ENCODE results near the gene EMILIN3.

Gene EMILIN3

GRCh38 chr20:41390889-41391288, 24.3 kb upstream of the EMILIN3 start:
- H2AFZ ChIP-seq (ENCODE audit: low read length, unreplicated experiment) = no peak overlapping the region
- H3K79me2 ChIP-seq (ENCODE audit: control insufficient read depth, insufficient read depth, low read length, unreplicated experiment) = no peaks in the 10 kb centered on the region
- no peaks in the 10 kb centered on the region for H3K36me3 ChIP-seq (ENCODE audit: insufficient read depth, low read length)
- H3K27ac ChIP-seq (ENCODE audit: low read depth, low read length) = no peak overlapping the region
- H3K27me3 ChIP-seq (ENCODE audit: insufficient read depth, low read length) = no peaks in the 10 kb centered on the region
- H3K4me3 ChIP-seq (ENCODE audit: low read depth, low read length) = no peak overlapping the region
- no peaks in the 10 kb centered on the region for H3K4me1 ChIP-seq (ENCODE audit: control insufficient read depth, insufficient read depth, low read length, unreplicated experiment)

- no peak overlapping the region for H3K4me3 ChIP-seq (ENCODE audit: low read depth, low read length)
- no peaks in the 10 kb centered on the region for H3K4me1 ChIP-seq (ENCODE audit: control insufficient read depth, insufficient read depth, low read length, unreplicated experiment)
- H3K27ac ChIP-seq (ENCODE audit: low read depth, low read length) = no peak overlapping the region
- no peaks in the 10 kb centered on the region for H3K79me2 ChIP-seq (ENCODE audit: control insufficient read depth, insufficient read depth, low read length, unreplicated experiment)
- no peaks in the 10 kb centered on the region for H3K27me3 ChIP-seq (ENCODE audit: insufficient read depth, low read length)
- no peaks in the 10 kb centered on the region for H3K36me3 ChIP-seq (ENCODE audit: insufficient read depth, low read length)
- H2AFZ ChIP-seq (ENCODE audit: low read length, unreplicated experiment) = no peak overlapping the region
Observed at GRCh38 chr20:41387444-41387851, 20.8 kb upstream of the EMILIN3 start.

- Histone ChIP-seq H3K4me3 (ENCODE audit: low read depth, low read length) (no peak overlapping the region), H3K27ac (ENCODE audit: low read depth, low read length) (no peak overlapping the region), H3K27me3 (ENCODE audit: insufficient read depth, low read length) (no peaks in the 10 kb centered on the region), H3K79me2 (ENCODE audit: control insufficient read depth, insufficient read depth, low read length, unreplicated experiment) (no peaks in the 10 kb centered on the region), H3K36me3 (ENCODE audit: insufficient read depth, low read length) (no peaks in the 10 kb centered on the region), H2AFZ (ENCODE audit: low read length, unreplicated experiment) (no peak overlapping the region), H3K4me1 (ENCODE audit: control insufficient read depth, insufficient read depth, low read length, unreplicated experiment) (no peaks in the 10 kb centered on the region)
Observed at GRCh38 chr20:41386502-41387427, 20.1 kb upstream of the EMILIN3 start.

GRCh38 chr20:41382791-41383305, 16.2 kb upstream of the EMILIN3 start:
- Histone ChIP-seq H3K36me3 (ENCODE audit: insufficient read depth, low read length) (no peaks in the 10 kb centered on the region), H3K27ac (ENCODE audit: low read depth, low read length) (no peak overlapping the region)

GRCh38 chr20:41380551-41381193, 14.1 kb upstream of the EMILIN3 start:
- no peaks in the 10 kb centered on the region for H3K4me1 ChIP-seq (ENCODE audit: control insufficient read depth, insufficient read depth, low read length, unreplicated experiment)
- H3K4me3 ChIP-seq (ENCODE audit: low read depth, low read length) = no peak overlapping the region

More at GRCh38 chr20:41382791-41383305, 16.2 kb upstream of the EMILIN3 start:
- no peaks in the 10 kb centered on the region for H3K4me1 ChIP-seq (ENCODE audit: control insufficient read depth, insufficient read depth, low read length, unreplicated experiment)
- H3K4me3 ChIP-seq (ENCODE audit: low read depth, low read length) = no peak overlapping the region
- H3K27me3 ChIP-seq (ENCODE audit: insufficient read depth, low read length) = 0 out of 2 replicates have a peak, but pooled peaks cover 3% of the 10 kb centered on the region
- H2AFZ ChIP-seq (ENCODE audit: low read length, unreplicated experiment) = no peak overlapping the region
- H3K79me2 ChIP-seq (ENCODE audit: control insufficient read depth, insufficient read depth, low read length, unreplicated experiment) = no peaks in the 10 kb centered on the region

GRCh38 chr20:41379551-41379950, 12.9 kb upstream of the EMILIN3 start:
- Histone ChIP-seq H3K36me3 (ENCODE audit: insufficient read depth, low read length) (no peaks in the 10 kb centered on the region), H3K4me3 (ENCODE audit: low read depth, low read length) (no peak overlapping the region), H3K4me1 (ENCODE audit: control insufficient read depth, insufficient read depth, low read length, unreplicated experiment) (no peaks in the 10 kb centered on the region), H2AFZ (ENCODE audit: low read length, unreplicated experiment) (no peak overlapping the region), H3K27ac (ENCODE audit: low read depth, low read length) (no peak overlapping the region), H3K79me2 (ENCODE audit: control insufficient read depth, insufficient read depth, low read length, unreplicated experiment) (no peaks in the 10 kb centered on the region), H3K27me3 (ENCODE audit: insufficient read depth, low read length) (peaks cover 8% of the 10 kb centered on the region; the same call in 1 of the 2 replicates)

More at GRCh38 chr20:41380551-41381193, 14.1 kb upstream of the EMILIN3 start:
- Histone ChIP-seq H3K36me3 (ENCODE audit: insufficient read depth, low read length) (no peaks in the 10 kb centered on the region), H3K27me3 (ENCODE audit: insufficient read depth, low read length) (peaks cover 8% of the 10 kb centered on the region; the same call in 1 of the 2 replicates), H2AFZ (ENCODE audit: low read length, unreplicated experiment) (no peak overlapping the region), H3K27ac (ENCODE audit: low read depth, low read length) (no peak overlapping the region), H3K79me2 (ENCODE audit: control insufficient read depth, insufficient read depth, low read length, unreplicated experiment) (no peaks in the 10 kb centered on the region)

GRCh38 chr20:41377275-41377674, 10.7 kb upstream of the EMILIN3 start:
- H3K27me3 ChIP-seq (ENCODE audit: insufficient read depth, low read length) = peaks cover 11% of the 10 kb centered on the region; the same call in 1 of the 2 replicates
- H3K4me1 ChIP-seq (ENCODE audit: control insufficient read depth, insufficient read depth, low read length, unreplicated experiment) = no peaks in the 10 kb centered on the region
- H3K27ac ChIP-seq (ENCODE audit: low read depth, low read length) = no peak overlapping the region
- no peaks in the 10 kb centered on the region for H3K36me3 ChIP-seq (ENCODE audit: insufficient read depth, low read length)
- no peaks in the 10 kb centered on the region for H3K79me2 ChIP-seq (ENCODE audit: control insufficient read depth, insufficient read depth, low read length, unreplicated experiment)
- H2AFZ ChIP-seq (ENCODE audit: low read length, unreplicated experiment) = no peak overlapping the region
- H3K4me3 ChIP-seq (ENCODE audit: low read depth, low read length) = no peak overlapping the region

- Histone ChIP-seq H3K27me3 (ENCODE audit: insufficient read depth, low read length) (peaks cover 12% of the 10 kb centered on the region; the same call in 1 of the 2 replicates), H3K4me3 (ENCODE audit: low read depth, low read length) (no peak overlapping the region), H3K4me1 (ENCODE audit: control insufficient read depth, insufficient read depth, low read length, unreplicated experiment) (no peaks in the 10 kb centered on the region), H3K79me2 (ENCODE audit: control insufficient read depth, insufficient read depth, low read length, unreplicated experiment) (no peaks in the 10 kb centered on the region), H3K36me3 (ENCODE audit: insufficient read depth, low read length) (no peaks in the 10 kb centered on the region), H2AFZ (ENCODE audit: low read length, unreplicated experiment) (no peak overlapping the region), H3K27ac (ENCODE audit: low read depth, low read length) (no peak overlapping the region)
Observed at GRCh38 chr20:41376349-41376748, 9.7 kb upstream of the EMILIN3 start.

- Histone ChIP-seq H3K36me3 (ENCODE audit: insufficient read depth, low read length) (no peaks in the 10 kb centered on the region), H3K27me3 (ENCODE audit: insufficient read depth, low read length) (peaks cover 8% of the 10 kb centered on the region; the same call in 1 of the 2 replicates), H3K27ac (ENCODE audit: low read depth, low read length) (no peak overlapping the region), H3K4me3 (ENCODE audit: low read depth, low read length) (no peak overlapping the region), H3K4me1 (ENCODE audit: control insufficient read depth, insufficient read depth, low read length, unreplicated experiment) (no peaks in the 10 kb centered on the region), H3K79me2 (ENCODE audit: control insufficient read depth, insufficient read depth, low read length, unreplicated experiment) (no peaks in the 10 kb centered on the region), H2AFZ (ENCODE audit: low read length, unreplicated experiment) (no peak overlapping the region)
Observed at GRCh38 chr20:41375846-41376245, 9.2 kb upstream of the EMILIN3 start.

GRCh38 chr20:41373931-41374920, 7.6 kb upstream of the EMILIN3 start:
- Histone ChIP-seq H2AFZ (ENCODE audit: low read length, unreplicated experiment) (no peak overlapping the region), H3K79me2 (ENCODE audit: control insufficient read depth, insufficient read depth, low read length, unreplicated experiment) (no peaks in the 10 kb centered on the region), H3K27ac (ENCODE audit: low read depth, low read length) (no peak overlapping the region), H3K27me3 (ENCODE audit: insufficient read depth, low read length) (peaks cover 10% of the 10 kb centered on the region), H3K4me3 (ENCODE audit: low read depth, low read length) (no peak overlapping the region), H3K36me3 (ENCODE audit: insufficient read depth, low read length) (no peaks in the 10 kb centered on the region), H3K4me1 (ENCODE audit: control insufficient read depth, insufficient read depth, low read length, unreplicated experiment) (no peaks in the 10 kb centered on the region)

Data from ACC112 (cell line).